NB4 (cell line): ENCODE data around the gene IFNA17.
A peak's percentile ranks its signal among the peaks of the same experiment; 100 is the strongest.
"Not testable (repeated sequence)": the region's sequence is repeated elsewhere in the genome, so short reads cannot be mapped to it uniquely, and the experiment has no call there.

Source experiments
- CTCF ChIP-seq: IDR thresholded peaks from one replicate; pipeline ENCODE4 v1.5.1; 2012; ENCODE audit warnings: low read depth, low read length
- MAX ChIP-seq: IDR thresholded peaks from 2 replicates; pipeline ENCODE4 v1.6.1; 2011; ENCODE audit warnings: low read depth, low read length
- MYC ChIP-seq: IDR thresholded peaks from 2 replicates; pipeline ENCODE4 v1.6.1; 2011; ENCODE audit warnings: low read depth, low read length
- POLR2A ChIP-seq: IDR thresholded peaks from 2 replicates; pipeline ENCODE4 v1.6.1; 2011; ENCODE audit warnings: mild to moderate bottlenecking; ENCODE audit not compliant: insufficient read length; ENCODE audit errors: extremely low read depth

GRCh38 chr9:21213411-21214326 is 14.4 kb downstream of the IFNA17 start:
- TF ChIP-seq CTCF, result peak; percentile 84
- not testable (repeated sequence) for TF ChIP-seq POLR2A, MAX, MYC
